K562 (cell line): ENCODE data around the gene SLC12A3. TPM values are rescaled to one million over a fixed set of nuclear protein-coding genes. Genes with fewer than 3 reads are reported as not detected.

Experiments used
- ATF7 ChIP-seq: fragments of 450-650 bp; IDR thresholded peaks from 2 replicates; pipeline ENCODE4 v1.7.1; 2014; ENCODE audit warnings: mild to moderate bottlenecking, moderate library complexity
- CBFB ChIP-seq: sonication (generic); formaldehyde crosslinking; IDR thresholded peaks from 2 replicates; pipeline ENCODE4 v1.4.0; 2020; ENCODE audit warnings: mild to moderate bottlenecking, missing genetic modification reagents
- MLX ChIP-seq, 2 experiments: fragments of 450-650 bp in 1 of 2; sonication (generic) in 1 of 2; formaldehyde crosslinking; conservative IDR thresholded peaks; 2 replicates each; pipeline versions ENCODE4 v1.4.0 to v1.8.1; 2020 to 2022; ENCODE audit warnings: mild to moderate bottlenecking in 1 of 2, missing genetic modification reagents in 1 of 2
- POLR2H ChIP-seq: IDR thresholded peaks from 2 replicates; pipeline ENCODE4 v1.6.1; 2016; ENCODE audit warnings: missing genetic modification characterization, low read depth, mild to moderate bottlenecking, control low read depth, missing compliant biosample characterization, moderate library complexity
- RBM22 ChIP-seq: fragments of 200-400 bp; formaldehyde crosslinking; IDR thresholded peaks from 2 replicates; pipeline ENCODE4 v1.6.1; 2018; ENCODE audit warnings: low read length, low read depth; ENCODE audit not compliant: poor library complexity, severe bottlenecking
- SMAD4 ChIP-seq: fragments of 250-450 bp; sonication (Bioruptor Pico); conservative IDR thresholded peaks from 2 replicates; pipeline ENCODE4 v1.8.0; 2021; ENCODE audit warnings: inconsistent platforms, mild to moderate bottlenecking, moderate library complexity
- TAF1 ChIP-seq: IDR thresholded peaks from 2 replicates; pipeline ENCODE4 v1.6.1; 2011; ENCODE audit warnings: mild to moderate bottlenecking, low read length, moderate library complexity; ENCODE audit not compliant: insufficient read depth, control insufficient read depth, severe bottlenecking; ENCODE audit errors: extremely low read depth
- ZNF584 ChIP-seq: fragments of 200-800 bp; sonication (Bioruptor generic); IDR thresholded peaks from 2 replicates; pipeline ENCODE4 v1.6.1; 2016; ENCODE audit warnings: low read depth, mild to moderate bottlenecking, missing genetic modification characterization, missing compliant biosample characterization
- ZNF589 ChIP-seq: fragments of 200-800 bp; sonication (Bioruptor generic); IDR thresholded peaks from 2 replicates; pipeline ENCODE4 v1.6.1; 2016; ENCODE audit warnings: low read depth, missing genetic modification characterization, missing compliant biosample characterization
- polyA plus RNA-seq, 8 experiments: library from polyadenylated mRNA; depleted of rRNA in 4 of 8; stranded (reverse) in 5 of 8; unstranded in 3 of 8; fragments of >200 nt; fragmentation: Nextera tagmentation in 2 of 8; fragmentation: Illumina TruSeq in 1 of 8; extraction: Ambion mirVana in 2 of 8; extraction: Trizol in 1 of 8; gene quantifications; 2 replicates each; pipeline versions ENCODE4 v1.2.1 to v1.2.3, GENCODE V29; 2011 to 2014; ENCODE audit warnings: inconsistent platforms in 1 of 8, missing spikeins in 1 of 8
- total RNA-seq, 7 experiments: library from RNA; depleted of rRNA in 6 of 7; stranded (reverse); fragments of >200 nt in 6 of 7; fragmentation: Illumina TruSeq in 2 of 7; extraction: Trizol in 2 of 7; gene quantifications; 2 replicates each; pipeline versions ENCODE4 v1.2.1 to v1.2.3, GENCODE V29; 2011 to 2021; ENCODE audit warnings: low replicate concordance in 1 of 7
- TF ChIP-seq, protein P1 (sequence below): fragments of 450-650 bp; IDR thresholded peaks from 2 replicates; pipeline ENCODE4 v1.6.1; 2016; ENCODE audit warnings: mild to moderate bottlenecking, moderate library complexity
- TF ChIP-seq, protein P2 (sequence below): fragments of 250-450 bp; sonication (Bioruptor Pico); IDR thresholded peaks from 2 replicates; pipeline ENCODE4 v1.8.0; 2022; ENCODE audit warnings: inconsistent platforms, mild to moderate bottlenecking, moderate library complexity, borderline replicate concordance

SLC12A3 gene
- total and polyA plus RNA-seq, 9 of the 15 experiments (the other 6 are each of a cell fraction or from before 2014, with no cell fraction given), result not detected

GRCh38 chr16:56931892-56932720, 67.1 kb downstream of the SLC12A3 start, which contains the start of gene HERPUD1 (continued):
- TF ChIP-seq, protein P1, sequence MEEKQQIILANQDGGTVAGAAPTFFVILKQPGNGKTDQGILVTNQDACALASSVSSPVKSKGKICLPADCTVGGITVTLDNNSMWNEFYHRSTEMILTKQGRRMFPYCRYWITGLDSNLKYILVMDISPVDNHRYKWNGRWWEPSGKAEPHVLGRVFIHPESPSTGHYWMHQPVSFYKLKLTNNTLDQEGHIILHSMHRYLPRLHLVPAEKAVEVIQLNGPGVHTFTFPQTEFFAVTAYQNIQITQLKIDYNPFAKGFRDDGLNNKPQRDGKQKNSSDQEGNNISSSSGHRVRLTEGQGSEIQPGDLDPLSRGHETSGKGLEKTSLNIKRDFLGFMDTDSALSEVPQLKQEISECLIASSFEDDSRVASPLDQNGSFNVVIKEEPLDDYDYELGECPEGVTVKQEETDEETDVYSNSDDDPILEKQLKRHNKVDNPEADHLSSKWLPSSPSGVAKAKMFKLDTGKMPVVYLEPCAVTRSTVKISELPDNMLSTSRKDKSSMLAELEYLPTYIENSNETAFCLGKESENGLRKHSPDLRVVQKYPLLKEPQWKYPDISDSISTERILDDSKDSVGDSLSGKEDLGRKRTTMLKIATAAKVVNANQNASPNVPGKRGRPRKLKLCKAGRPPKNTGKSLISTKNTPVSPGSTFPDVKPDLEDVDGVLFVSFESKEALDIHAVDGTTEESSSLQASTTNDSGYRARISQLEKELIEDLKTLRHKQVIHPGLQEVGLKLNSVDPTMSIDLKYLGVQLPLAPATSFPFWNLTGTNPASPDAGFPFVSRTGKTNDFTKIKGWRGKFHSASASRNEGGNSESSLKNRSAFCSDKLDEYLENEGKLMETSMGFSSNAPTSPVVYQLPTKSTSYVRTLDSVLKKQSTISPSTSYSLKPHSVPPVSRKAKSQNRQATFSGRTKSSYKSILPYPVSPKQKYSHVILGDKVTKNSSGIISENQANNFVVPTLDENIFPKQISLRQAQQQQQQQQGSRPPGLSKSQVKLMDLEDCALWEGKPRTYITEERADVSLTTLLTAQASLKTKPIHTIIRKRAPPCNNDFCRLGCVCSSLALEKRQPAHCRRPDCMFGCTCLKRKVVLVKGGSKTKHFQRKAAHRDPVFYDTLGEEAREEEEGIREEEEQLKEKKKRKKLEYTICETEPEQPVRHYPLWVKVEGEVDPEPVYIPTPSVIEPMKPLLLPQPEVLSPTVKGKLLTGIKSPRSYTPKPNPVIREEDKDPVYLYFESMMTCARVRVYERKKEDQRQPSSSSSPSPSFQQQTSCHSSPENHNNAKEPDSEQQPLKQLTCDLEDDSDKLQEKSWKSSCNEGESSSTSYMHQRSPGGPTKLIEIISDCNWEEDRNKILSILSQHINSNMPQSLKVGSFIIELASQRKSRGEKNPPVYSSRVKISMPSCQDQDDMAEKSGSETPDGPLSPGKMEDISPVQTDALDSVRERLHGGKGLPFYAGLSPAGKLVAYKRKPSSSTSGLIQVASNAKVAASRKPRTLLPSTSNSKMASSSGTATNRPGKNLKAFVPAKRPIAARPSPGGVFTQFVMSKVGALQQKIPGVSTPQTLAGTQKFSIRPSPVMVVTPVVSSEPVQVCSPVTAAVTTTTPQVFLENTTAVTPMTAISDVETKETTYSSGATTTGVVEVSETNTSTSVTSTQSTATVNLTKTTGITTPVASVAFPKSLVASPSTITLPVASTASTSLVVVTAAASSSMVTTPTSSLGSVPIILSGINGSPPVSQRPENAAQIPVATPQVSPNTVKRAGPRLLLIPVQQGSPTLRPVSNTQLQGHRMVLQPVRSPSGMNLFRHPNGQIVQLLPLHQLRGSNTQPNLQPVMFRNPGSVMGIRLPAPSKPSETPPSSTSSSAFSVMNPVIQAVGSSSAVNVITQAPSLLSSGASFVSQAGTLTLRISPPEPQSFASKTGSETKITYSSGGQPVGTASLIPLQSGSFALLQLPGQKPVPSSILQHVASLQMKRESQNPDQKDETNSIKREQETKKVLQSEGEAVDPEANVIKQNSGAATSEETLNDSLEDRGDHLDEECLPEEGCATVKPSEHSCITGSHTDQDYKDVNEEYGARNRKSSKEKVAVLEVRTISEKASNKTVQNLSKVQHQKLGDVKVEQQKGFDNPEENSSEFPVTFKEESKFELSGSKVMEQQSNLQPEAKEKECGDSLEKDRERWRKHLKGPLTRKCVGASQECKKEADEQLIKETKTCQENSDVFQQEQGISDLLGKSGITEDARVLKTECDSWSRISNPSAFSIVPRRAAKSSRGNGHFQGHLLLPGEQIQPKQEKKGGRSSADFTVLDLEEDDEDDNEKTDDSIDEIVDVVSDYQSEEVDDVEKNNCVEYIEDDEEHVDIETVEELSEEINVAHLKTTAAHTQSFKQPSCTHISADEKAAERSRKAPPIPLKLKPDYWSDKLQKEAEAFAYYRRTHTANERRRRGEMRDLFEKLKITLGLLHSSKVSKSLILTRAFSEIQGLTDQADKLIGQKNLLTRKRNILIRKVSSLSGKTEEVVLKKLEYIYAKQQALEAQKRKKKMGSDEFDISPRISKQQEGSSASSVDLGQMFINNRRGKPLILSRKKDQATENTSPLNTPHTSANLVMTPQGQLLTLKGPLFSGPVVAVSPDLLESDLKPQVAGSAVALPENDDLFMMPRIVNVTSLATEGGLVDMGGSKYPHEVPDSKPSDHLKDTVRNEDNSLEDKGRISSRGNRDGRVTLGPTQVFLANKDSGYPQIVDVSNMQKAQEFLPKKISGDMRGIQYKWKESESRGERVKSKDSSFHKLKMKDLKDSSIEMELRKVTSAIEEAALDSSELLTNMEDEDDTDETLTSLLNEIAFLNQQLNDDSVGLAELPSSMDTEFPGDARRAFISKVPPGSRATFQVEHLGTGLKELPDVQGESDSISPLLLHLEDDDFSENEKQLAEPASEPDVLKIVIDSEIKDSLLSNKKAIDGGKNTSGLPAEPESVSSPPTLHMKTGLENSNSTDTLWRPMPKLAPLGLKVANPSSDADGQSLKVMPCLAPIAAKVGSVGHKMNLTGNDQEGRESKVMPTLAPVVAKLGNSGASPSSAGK, result 0 out of 2 replicates have a peak, but pooled peaks have one; percentile 74
- TF ChIP-seq ZNF584 (CRISPR knock-in tag), result 0 out of 2 replicates have a peak, but pooled peaks have one; percentile 68
- TF ChIP-seq CBFB (CRISPR knock-in tag), result no peak; the same call in 1 of the 2 replicates
- TF ChIP-seq SMAD4 (CRISPR knock-in tag), result no peak
- no peak for TF ChIP-seq ZNF589 (CRISPR knock-in tag)
- no peak for TF ChIP-seq MLX (CRISPR knock-in tag; conservative IDR thresholded peaks at IDR 0.05)
- TF ChIP-seq, protein P2, sequence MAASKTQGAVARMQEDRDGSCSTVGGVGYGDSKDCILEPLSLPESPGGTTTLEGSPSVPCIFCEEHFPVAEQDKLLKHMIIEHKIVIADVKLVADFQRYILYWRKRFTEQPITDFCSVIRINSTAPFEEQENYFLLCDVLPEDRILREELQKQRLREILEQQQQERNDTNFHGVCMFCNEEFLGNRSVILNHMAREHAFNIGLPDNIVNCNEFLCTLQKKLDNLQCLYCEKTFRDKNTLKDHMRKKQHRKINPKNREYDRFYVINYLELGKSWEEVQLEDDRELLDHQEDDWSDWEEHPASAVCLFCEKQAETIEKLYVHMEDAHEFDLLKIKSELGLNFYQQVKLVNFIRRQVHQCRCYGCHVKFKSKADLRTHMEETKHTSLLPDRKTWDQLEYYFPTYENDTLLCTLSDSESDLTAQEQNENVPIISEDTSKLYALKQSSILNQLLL, result no peak
- peak; percentile 96 for TF ChIP-seq ATF7
- peak; percentile 93 for TF ChIP-seq RBM22
- peak; percentile 97 for TF ChIP-seq POLR2H (tag)
- peak; percentile 96 for TF ChIP-seq TAF1
